Activated T-helper 17 cell treated with anti-CD3 and anti-CD28 coated beads, Interleukin-2, amount 50 U/mL, for 72 hours (primary cell): ENCODE measurements around the gene ERBB3. TPM values are rescaled to one million over a fixed set of nuclear protein-coding genes. Genes with fewer than 3 reads are reported as not detected.
"Not testable (repeated sequence)": the region's sequence is repeated elsewhere in the genome, so short reads cannot be mapped to it uniquely, and the experiment has no call there.

ENCODE experiments used
- ATAC-seq: fragments of 150-1000 bp; cut with Tn5 transposase; replicated peaks from 2 replicates; pipeline ENCODE4 v1.10.0; 2021; ENCODE audit warnings: mild to moderate bottlenecking, moderate library complexity
- H3K27ac Mint-ChIP-seq: one replicate; pipeline ENCODE4 v1.8.0; 2022; ENCODE audit warnings: mixed read lengths
- H3K27me3 Mint-ChIP-seq: one replicate; pipeline ENCODE4 v1.8.0; 2022; ENCODE audit warnings: mixed read lengths
- H3K36me3 Mint-ChIP-seq: one replicate; pipeline ENCODE4 v1.8.0; 2022; ENCODE audit warnings: low read depth, mild to moderate bottlenecking, mixed read lengths
- H3K4me1 Mint-ChIP-seq: one replicate; pipeline ENCODE4 v1.8.0; 2022; ENCODE audit warnings: mixed read lengths
- H3K4me3 Mint-ChIP-seq: one replicate; pipeline ENCODE4 v1.8.0; 2022; ENCODE audit warnings: mild to moderate bottlenecking, mixed read lengths
- H3K9me3 Mint-ChIP-seq: one replicate; pipeline ENCODE4 v1.8.0; 2022; ENCODE audit warnings: mixed read lengths
- total RNA-seq, 2 donors: library from RNA; stranded (reverse); gene quantifications; one replicate each; pipeline ENCODE4 v1.2.3, GENCODE V29; 2022

ERBB3 gene
- total RNA-seq, 2 donors from 2014 or later, result 0.56 to 0.64 TPM

DNA sequence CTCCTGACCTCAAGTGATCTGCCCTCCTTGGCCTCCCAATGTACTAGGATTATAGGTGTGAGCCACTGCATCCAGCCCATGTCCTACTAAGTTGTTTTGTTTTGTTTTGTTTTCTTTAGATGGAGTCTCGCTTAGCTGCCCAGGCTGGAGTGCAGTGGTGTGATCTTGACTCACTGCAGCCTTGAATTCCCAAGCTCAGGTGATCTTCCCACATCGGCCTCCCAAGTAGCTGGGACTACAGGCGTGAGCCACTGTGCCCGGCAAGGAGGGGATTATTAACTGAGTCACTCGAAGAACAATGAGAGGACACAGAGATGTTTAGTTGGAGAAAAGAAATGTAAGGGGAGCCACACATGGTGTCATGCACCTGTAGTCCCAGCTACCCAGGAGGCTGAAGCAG lies 18.0 kb upstream of the ERBB3 start:
- Mint-ChIP-seq H3K36me3 (no peaks in the 10 kb centered on the region), H3K4me3 (no peak overlapping the region), H3K27me3 (no peaks in the 10 kb centered on the region), H3K4me1 (peaks cover 2% of the 10 kb centered on the region), H3K27ac (no peak overlapping the region), H3K9me3 (no peaks in the 10 kb centered on the region)
- no peak for ATAC-seq

DNA sequence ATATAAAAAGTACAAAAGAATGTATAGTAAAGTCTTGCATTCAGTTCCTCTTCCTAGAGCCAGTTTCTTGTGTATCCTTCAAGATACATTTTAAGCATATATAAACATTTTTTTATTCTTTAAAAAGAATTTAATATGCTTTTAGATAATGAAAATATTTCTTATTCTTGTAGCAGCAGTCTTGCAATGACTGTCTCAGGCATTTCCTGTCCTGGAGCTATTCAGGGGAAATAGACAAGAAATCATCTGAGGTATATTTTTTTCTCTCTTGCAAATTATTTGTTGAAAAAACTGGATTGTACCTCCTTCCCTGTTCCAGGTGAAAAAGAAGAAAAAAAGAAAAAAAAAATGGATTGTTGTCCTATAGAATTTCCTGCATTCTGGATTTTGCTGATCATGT lies 17.0 kb upstream of the ERBB3 start:
- H3K4me1 Mint-ChIP-seq, result peaks cover 4% of the 10 kb centered on the region
- no peak overlapping the region for H3K27ac Mint-ChIP-seq
- no peaks in the 10 kb centered on the region for H3K36me3 Mint-ChIP-seq
- no peak overlapping the region for H3K4me3 Mint-ChIP-seq
- no peak for ATAC-seq
- no peaks in the 10 kb centered on the region for H3K9me3 Mint-ChIP-seq
- H3K27me3 Mint-ChIP-seq, result no peaks in the 10 kb centered on the region

DNA sequence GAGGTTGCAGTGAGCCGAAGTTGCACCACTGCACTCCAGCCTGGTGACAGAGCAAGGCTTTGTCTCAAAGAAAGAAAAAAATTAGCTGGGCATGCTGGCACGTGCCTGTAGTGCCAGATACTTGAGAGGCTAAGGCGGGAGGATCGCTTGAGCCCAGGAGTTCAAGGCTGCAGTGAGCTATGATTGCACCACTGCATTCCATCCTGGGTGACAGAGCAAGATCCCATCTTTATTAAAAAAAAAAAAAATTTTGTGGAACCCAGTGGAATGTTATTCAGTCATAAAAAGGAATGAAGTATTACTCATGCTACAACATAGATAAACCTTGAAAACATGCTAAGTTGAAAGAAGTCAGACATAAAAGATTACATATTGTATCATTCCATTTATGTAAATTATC lies 8.3 kb upstream of the ERBB3 start:
- no peak overlapping the region for H3K27ac Mint-ChIP-seq
- H3K9me3 Mint-ChIP-seq, result no peaks in the 10 kb centered on the region
- no peak overlapping the region for H3K4me3 Mint-ChIP-seq
- no peak for ATAC-seq
- no peaks in the 10 kb centered on the region for H3K27me3 Mint-ChIP-seq
- H3K36me3 Mint-ChIP-seq, result no peaks in the 10 kb centered on the region
- H3K4me1 Mint-ChIP-seq, result peaks cover 4% of the 10 kb centered on the region

DNA sequence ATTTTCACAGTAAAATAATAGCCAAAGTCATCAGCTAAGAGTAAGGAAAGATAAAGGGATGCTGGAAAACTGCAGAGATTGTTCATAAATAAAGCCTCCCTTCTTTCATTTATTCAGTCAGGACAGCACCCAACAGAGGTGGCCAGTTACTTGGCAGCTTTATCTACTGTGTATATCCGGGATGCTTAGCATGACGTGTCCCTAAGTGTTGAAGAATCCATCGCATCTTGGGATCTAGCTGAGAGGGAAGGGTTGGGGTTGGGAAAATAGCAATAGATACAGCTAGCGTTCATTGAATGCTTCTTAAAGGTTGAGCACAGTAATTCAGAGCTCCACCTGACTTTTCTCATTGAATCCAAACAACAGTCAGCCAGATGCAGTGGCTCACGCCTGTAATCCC lies 5.6 kb upstream of the ERBB3 start:
- Mint-ChIP-seq H3K9me3 (no peaks in the 10 kb centered on the region), H3K36me3 (no peaks in the 10 kb centered on the region), H3K27ac (no peak overlapping the region), H3K4me3 (no peak overlapping the region), H3K4me1 (no peaks in the 10 kb centered on the region), H3K27me3 (no peaks in the 10 kb centered on the region)
- ATAC-seq, result no peak

DNA sequence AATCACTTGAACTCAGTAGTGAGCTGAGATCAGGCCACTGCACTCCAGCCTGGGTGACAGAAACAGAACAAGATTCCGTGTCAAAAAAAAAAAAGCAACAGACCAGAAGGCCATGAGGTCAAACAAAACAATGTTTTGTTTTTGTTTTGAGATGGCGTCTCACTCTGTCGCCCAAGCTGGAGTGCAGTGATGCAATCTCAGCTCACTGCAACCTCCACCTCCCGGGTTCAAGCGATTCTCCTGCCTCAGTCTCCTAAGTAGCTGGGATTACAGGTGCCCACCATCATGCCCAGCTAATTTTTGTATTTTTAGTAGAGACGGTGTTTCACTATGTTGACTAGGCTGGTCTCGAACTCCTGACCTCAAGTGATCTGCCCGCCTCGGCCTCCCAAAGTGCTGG lies 2.0 kb upstream of the ERBB3 start:
- not testable (repeated sequence) for H3K9me3 Mint-ChIP-seq, H3K27me3 Mint-ChIP-seq, H3K27ac Mint-ChIP-seq, ATAC-seq, H3K4me1 Mint-ChIP-seq, H3K36me3 Mint-ChIP-seq
- peak overlapping the region; percentile 76 for H3K4me3 Mint-ChIP-seq

DNA sequence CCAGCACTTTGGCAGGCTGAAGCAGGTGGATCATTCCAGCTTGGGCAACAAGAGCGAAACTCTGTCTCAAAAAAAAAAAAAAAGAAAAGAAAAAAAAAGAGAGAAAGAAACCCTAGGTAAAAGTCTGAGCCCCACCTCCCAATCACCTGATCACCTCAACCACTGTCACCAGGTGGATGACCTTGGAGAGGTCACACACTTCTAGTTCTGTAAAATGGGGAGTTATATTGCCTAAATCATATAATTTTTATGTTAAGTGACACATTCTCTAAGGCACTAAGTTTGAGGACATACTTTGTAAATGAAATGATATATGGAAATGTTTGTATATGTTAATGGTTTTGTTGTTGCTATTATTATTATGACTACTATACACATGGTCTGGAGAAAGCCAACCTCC lies 1.5 kb upstream of the ERBB3 start:
- no peak overlapping the region for H3K27ac Mint-ChIP-seq
- no peaks in the 10 kb centered on the region for H3K9me3 Mint-ChIP-seq
- H3K27me3 Mint-ChIP-seq, result peaks cover 4% of the 10 kb centered on the region
- H3K4me1 Mint-ChIP-seq, result no peaks in the 10 kb centered on the region
- peak overlapping the region; percentile 76 for H3K4me3 Mint-ChIP-seq
- H3K36me3 Mint-ChIP-seq, result no peaks in the 10 kb centered on the region
- no peak for ATAC-seq

DNA sequence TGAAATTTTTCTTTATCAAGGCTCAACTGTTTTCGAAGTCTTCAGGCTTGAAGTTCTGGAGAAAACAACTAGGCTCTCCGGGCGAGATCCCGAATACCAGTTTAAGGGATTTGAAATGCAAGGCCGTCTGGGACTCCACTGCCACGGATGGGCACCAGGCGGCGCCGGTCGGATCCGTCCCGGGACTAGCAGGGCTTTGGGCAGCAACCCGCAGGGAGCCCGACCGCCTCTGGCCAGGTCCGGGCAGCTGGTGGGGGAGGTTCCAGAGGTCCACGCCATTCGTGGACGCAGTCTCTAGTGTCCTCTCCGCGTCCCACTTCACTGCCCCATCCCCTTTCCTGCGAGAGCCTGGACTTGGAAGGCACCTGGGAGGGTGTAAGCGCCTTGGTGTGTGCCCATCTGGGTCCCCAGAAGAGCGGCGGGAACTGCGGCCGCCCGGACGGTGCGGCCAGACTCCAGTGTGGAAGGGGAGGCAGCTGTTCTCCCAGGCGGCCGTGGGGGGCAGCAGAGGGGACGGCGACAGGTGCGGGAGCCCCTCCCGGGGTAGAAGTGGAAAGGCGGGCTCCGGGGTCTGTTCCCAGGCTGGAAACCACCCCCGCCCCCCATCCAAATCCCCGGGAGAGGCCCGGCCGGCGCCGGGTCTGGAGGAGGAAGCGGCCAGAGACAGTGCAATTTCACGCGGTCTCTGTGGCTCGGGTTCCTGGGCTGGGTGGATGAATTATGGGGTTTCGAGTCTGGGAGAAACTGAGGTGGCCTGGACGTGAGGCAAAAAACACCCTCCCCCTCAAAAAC lies 838 bp upstream of the ERBB3 start:
- no peaks in the 10 kb centered on the region for H3K4me1 Mint-ChIP-seq
- ATAC-seq, result peak; percentile 57
- peaks cover 4% of the 10 kb centered on the region for H3K27me3 Mint-ChIP-seq
- peak overlapping the region; percentile 76 for H3K4me3 Mint-ChIP-seq
- H3K36me3 Mint-ChIP-seq, result no peaks in the 10 kb centered on the region
- H3K9me3 Mint-ChIP-seq, result no peaks in the 10 kb centered on the region
- no peak overlapping the region for H3K27ac Mint-ChIP-seq

DNA sequence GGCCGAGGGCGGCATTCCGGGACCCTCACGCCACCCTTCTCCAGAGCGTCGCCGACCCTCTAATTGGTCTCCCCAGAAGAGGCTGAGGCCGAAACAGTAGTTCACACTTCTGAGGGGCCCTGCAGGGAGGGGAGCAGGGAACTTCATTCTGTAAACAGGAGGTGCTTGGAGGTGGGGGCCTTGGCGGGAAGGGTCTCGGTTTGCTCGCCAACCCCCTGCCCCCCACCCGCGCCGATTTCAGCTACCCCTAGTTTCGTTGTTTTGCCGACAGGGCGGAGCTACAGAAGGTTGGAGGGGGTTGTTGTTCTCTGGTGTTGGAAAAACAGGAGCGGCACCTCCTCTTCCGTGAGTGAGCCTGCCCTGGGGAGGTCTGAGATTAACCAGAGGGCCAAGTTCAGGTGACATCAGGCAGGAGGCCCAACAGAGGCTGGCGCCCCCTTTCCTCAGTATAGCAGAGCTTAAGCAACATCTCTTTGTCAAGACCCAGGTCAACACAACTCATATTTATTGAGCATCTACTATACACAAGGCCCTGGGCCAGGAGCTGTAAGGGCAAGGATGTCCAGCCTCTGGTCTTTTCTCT lies 682 bp downstream of the ERBB3 start:
- H3K36me3 Mint-ChIP-seq, result no peaks in the 10 kb centered on the region
- ATAC-seq, result no peak
- H3K4me1 Mint-ChIP-seq, result no peaks in the 10 kb centered on the region
- peaks cover 4% of the 10 kb centered on the region for H3K27me3 Mint-ChIP-seq
- no peak overlapping the region for H3K27ac Mint-ChIP-seq
- H3K4me3 Mint-ChIP-seq, result peak overlapping the region; percentile 76
- H3K9me3 Mint-ChIP-seq, result no peaks in the 10 kb centered on the region

DNA sequence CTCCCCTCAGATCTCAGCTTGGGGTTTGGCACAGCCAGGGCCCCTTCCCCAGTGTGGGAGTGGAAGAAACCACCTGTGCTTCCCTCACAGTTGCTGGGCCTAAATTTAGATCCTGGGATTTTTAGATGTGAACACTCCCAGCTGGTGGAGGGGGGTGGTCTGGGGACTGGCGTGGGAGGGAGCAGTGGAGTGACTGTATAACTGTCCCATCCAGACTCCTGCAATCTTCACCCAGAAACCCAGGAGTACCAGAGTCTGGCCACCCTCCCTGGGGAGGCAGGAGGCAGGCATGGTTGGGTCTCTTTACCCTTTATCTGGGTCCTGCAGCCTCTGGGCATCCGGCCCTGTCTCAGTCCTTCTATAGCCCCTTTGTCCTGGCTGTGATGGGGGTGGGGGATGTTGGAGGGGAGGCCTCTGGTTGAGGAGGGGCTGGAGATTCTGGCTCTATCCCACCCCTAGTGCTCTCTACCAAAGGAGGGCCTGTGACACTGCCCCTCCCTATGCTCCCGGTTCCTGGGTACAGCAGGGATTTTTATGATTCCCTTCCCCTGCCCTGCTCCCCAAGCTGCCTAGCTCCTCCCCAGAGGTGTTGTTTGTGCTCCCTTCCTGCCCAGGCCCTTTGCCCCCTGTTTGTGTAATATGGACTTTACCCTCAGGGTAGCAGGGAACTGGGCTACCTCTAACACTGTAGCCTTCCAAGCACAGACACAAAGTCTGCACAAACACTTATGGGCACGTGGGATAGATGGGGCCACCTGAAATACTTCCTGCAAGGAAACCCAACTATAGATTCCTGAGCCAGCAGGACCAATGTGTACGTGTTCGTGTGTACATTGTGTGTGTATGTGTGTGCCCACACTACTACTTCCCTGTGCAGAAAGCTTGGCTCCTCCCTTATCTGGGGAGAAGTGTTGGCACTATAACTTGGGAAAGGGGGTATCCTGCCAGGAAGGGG lies 1.7 kb downstream of the ERBB3 start:
- H3K27ac Mint-ChIP-seq, result no peak overlapping the region
- peak overlapping the region; percentile 76 for H3K4me3 Mint-ChIP-seq
- no peak for ATAC-seq
- no peaks in the 10 kb centered on the region for H3K36me3 Mint-ChIP-seq
- H3K4me1 Mint-ChIP-seq, result no peaks in the 10 kb centered on the region
- no peaks in the 10 kb centered on the region for H3K9me3 Mint-ChIP-seq
- peaks cover 4% of the 10 kb centered on the region for H3K27me3 Mint-ChIP-seq

DNA sequence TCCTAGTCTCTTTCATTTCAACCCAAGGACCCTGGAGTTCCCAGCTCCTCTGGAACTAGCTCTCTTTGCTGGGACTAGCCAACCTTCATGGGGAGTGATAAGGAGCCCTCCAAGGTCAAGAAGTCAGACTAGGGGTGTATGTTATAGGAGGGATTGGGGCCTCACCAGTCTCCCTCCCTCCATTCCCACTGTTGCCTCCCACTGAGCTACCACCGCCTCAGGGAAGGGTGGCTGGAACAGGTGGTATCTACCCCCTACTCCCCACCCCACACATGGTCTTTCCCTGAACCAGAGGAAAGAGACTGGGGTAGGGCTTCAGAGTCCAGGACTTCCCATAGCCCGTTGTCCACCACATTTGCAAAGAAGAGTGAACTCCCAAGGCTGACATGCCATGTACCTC lies 2.4 kb downstream of the ERBB3 start:
- H3K27ac Mint-ChIP-seq, result no peak overlapping the region
- H3K36me3 Mint-ChIP-seq, result no peaks in the 10 kb centered on the region
- ATAC-seq, result no peak
- no peaks in the 10 kb centered on the region for H3K9me3 Mint-ChIP-seq
- no peak overlapping the region for H3K4me3 Mint-ChIP-seq
- H3K27me3 Mint-ChIP-seq, result peaks cover 4% of the 10 kb centered on the region
- no peaks in the 10 kb centered on the region for H3K4me1 Mint-ChIP-seq

DNA sequence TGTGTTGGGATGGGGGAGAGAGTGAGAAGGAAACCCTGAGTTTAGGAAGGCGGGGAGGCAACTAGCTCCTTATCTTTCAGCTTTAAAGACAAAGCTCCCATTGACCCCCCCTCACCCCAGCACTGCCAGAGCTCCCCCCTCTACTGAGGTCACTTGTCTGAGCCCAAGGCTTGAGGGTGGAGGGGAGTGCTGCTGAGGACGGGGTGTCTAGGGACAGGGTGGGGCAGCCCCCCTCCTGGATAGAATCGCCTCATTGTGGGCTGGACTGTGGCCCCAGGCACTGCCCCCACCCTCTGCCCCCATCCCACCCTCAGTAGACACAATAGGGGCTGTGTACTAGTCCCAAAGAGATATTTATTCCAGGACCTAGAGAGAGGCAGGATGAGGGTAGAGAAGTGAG lies 3.0 kb downstream of the ERBB3 start:
- peaks cover 4% of the 10 kb centered on the region for H3K27me3 Mint-ChIP-seq
- no peak overlapping the region for H3K4me3 Mint-ChIP-seq
- no peak for ATAC-seq
- H3K9me3 Mint-ChIP-seq, result no peaks in the 10 kb centered on the region
- no peak overlapping the region for H3K27ac Mint-ChIP-seq
- no peaks in the 10 kb centered on the region for H3K36me3 Mint-ChIP-seq
- H3K4me1 Mint-ChIP-seq, result no peaks in the 10 kb centered on the region

DNA sequence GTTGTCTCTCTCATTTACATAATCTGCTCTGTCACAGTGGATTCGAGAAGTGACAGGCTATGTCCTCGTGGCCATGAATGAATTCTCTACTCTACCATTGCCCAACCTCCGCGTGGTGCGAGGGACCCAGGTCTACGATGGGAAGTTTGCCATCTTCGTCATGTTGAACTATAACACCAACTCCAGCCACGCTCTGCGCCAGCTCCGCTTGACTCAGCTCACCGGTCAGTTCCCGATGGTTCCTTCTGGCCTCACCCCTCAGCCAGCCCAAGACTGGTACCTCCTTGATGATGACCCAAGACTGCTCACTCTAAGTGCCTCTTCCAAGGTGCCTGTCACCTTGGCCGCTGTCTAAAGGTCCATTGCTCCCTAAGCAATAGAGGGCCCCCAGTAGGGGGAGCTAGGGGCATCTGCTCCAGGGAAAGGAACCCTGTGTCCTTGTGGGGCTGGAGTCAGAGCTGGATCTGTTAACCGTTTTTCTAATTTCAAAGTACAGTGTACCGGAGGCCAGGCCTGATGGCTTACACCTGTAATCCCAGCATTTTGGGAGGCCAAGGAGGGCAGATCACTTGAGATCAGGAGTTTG lies 5.1 kb downstream of the ERBB3 start:
- Mint-ChIP-seq H3K27ac (no peak overlapping the region), H3K4me1 (no peaks in the 10 kb centered on the region), H3K4me3 (no peak overlapping the region), H3K27me3 (peaks cover 4% of the 10 kb centered on the region), H3K36me3 (no peaks in the 10 kb centered on the region), H3K9me3 (no peaks in the 10 kb centered on the region)
- ATAC-seq, result peak; percentile 66

DNA sequence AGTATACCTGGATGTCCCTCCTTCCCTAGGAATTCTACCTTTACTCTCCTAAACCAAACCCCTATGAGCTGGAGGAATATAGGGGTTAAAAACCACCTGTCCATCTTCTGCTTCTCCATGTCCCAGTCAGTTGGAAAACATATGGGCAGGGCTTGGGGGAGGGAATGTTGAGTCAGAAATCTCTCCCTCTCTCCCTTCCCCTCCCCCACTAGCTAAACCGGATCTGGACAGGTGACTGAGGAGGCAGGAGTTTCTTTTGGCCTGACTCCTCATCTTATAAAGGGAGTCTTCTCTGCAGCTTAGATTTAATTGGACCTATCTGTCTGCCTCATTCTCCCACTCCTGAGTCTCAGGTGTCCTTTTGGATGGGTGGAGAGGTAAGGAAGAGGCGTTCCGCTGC lies 6.1 kb downstream of the ERBB3 start:
- H3K4me3 Mint-ChIP-seq, result no peak overlapping the region
- no peaks in the 10 kb centered on the region for H3K9me3 Mint-ChIP-seq
- H3K36me3 Mint-ChIP-seq, result no peaks in the 10 kb centered on the region
- H3K27me3 Mint-ChIP-seq, result peaks cover 1% of the 10 kb centered on the region
- no peak overlapping the region for H3K27ac Mint-ChIP-seq
- no peak for ATAC-seq
- H3K4me1 Mint-ChIP-seq, result no peaks in the 10 kb centered on the region

DNA sequence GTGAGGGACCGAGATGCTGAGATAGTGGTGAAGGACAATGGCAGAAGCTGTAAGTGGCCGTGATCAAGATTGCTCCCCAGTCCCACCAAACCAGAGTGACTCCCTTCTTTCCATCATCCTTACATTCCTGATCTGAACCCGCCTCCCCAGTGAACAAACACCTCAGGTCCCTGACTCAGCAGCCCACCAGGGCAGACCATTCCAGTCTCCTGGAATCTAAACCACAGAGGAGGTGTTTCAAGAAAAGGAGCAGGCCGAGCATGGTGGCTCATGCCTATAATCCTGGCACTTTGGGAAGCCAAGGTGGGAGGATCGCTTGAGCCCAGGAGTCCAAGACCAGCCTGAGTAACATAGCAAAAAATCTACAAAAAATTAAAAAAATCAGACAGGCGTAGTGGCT lies 6.6 kb downstream of the ERBB3 start:
- Mint-ChIP-seq H3K4me3 (no peak overlapping the region), H3K4me1 (no peaks in the 10 kb centered on the region), H3K27me3 (no peaks in the 10 kb centered on the region), H3K9me3 (no peaks in the 10 kb centered on the region), H3K36me3 (no peaks in the 10 kb centered on the region), H3K27ac (no peak overlapping the region)
- ATAC-seq, result no peak
